Stomach (tissue), 19 donors: ENCODE measurements around the gene XXYLT1. TPM values are rescaled to one million over a fixed set of nuclear protein-coding genes. Genes with fewer than 3 reads are reported as not detected.
A peak's percentile ranks its signal among the peaks of the same experiment; 100 is the strongest.

ENCODE experiments used
- DNase-seq, 2 donors: peaks; one replicate each; pipeline versions ENCODE4 v3.0.0 to v3.0.0-alpha.2; 2013 to 2019
- H3K27ac ChIP-seq, 5 donors: fragments of 200-600 bp in 4 of 5; sonication (generic) in 4 of 5; one replicate each; pipeline ENCODE4 v1.5.1; 2013 to 2019; ENCODE audit warnings: mild to moderate bottlenecking in 1 of 5, moderate library complexity in 1 of 5
- H3K27me3 ChIP-seq, 3 donors: fragments of 200-600 bp; sonication (generic); one replicate each; pipeline ENCODE4 v1.5.1; 2017 to 2019; ENCODE audit warnings: mixed run types in 1 of 3
- H3K36me3 ChIP-seq, 4 donors: fragments of 200-600 bp; sonication (generic); 1 replicate in 3 of 4; 2 replicates in 1 of 4; pipeline ENCODE4 v1.5.1; 2016 to 2019
- H3K4me1 ChIP-seq, 4 donors: fragments of 200-600 bp; sonication (generic); one replicate each; pipeline ENCODE4 v1.5.1; 2016 to 2019
- H3K4me3 ChIP-seq, 4 donors: fragments of 200-600 bp; sonication (generic) in 3 of 4; one replicate each; pipeline ENCODE4 v1.5.1; 2016 to 2019; ENCODE audit warnings: mild to moderate bottlenecking in 1 of 4
- H3K9me3 ChIP-seq, 4 donors: fragments of 200-600 bp; sonication (generic); one replicate each; pipeline ENCODE4 v1.5.1; 2016 to 2019
- CTCF ChIP-seq, 7 experiments: fragments of 450-650 bp in 4 of 7; fragments of 200-600 bp in 3 of 7; sonication (generic) in 3 of 7; IDR thresholded peaks; one replicate each; pipeline ENCODE4 v1.5.1; 2016 to 2019; ENCODE audit warnings: antibody characterized with exemption in 7 of 7, control low read depth in 2 of 7, mild to moderate bottlenecking in 1 of 7
- EP300 ChIP-seq: sonication (generic); formaldehyde crosslinking; IDR thresholded peaks from one replicate; pipeline ENCODE4 v1.6.1; 2017; ENCODE audit warnings: antibody characterized with exemption
- POLR2A ChIP-seq, 4 donors: fragments of 450-650 bp; IDR thresholded peaks; one replicate each; pipeline ENCODE4 v1.6.1; 2016; ENCODE audit warnings: antibody characterized with exemption in 4 of 4, control low read depth in 2 of 4, mild to moderate bottlenecking in 1 of 4, moderate library complexity in 1 of 4
- POLR2AphosphoS5 ChIP-seq, 3 donors: sonication (generic); formaldehyde crosslinking; IDR thresholded peaks; one replicate each; pipeline ENCODE4 v1.6.1; 2016; ENCODE audit warnings: antibody characterized with exemption in 3 of 3
- WGBS, 5 donors: extraction: QIAGEN DNeasy Blood & Tissue Kit in 3 of 5; methylation state at CpG; one replicate each; pipeline versions ENCODE4 v1.1.5 to v1.1.7; 2013 to 2018; 5-methylcytosine and 5-hydroxymethylcytosine counted together
- intact Hi-C: fragments of 100-400 bp; cut with DNase I; formaldehyde crosslinking; loops from one replicate; pipeline ENCODE4 v1.15.1; 2023; ENCODE audit warnings: low total_unique reads
- long read RNA-seq, 10 donors: transcript quantifications; one replicate each; lab custom pipeline, GENCODE V29; 2026
- polyA plus RNA-seq, 3 donors: library from polyadenylated mRNA; stranded (reverse); fragments of 200-250 nt; gene quantifications; one replicate each; pipeline ENCODE4 v1.2.3, GENCODE V29; 2013
- total RNA-seq, 5 donors: library from RNA; depleted of rRNA; stranded (reverse); fragments of >200 nt; gene quantifications; one replicate each; pipeline versions ENCODE4 v1.1.0 to v1.2.3, GENCODE V29; 2014 to 2016
- donor health status: healthy with polysubstance abuse.
- donor health status: Bipolar disorder and iron deficiency.
- donor health status: healthy.

Gene XXYLT1, protein sequence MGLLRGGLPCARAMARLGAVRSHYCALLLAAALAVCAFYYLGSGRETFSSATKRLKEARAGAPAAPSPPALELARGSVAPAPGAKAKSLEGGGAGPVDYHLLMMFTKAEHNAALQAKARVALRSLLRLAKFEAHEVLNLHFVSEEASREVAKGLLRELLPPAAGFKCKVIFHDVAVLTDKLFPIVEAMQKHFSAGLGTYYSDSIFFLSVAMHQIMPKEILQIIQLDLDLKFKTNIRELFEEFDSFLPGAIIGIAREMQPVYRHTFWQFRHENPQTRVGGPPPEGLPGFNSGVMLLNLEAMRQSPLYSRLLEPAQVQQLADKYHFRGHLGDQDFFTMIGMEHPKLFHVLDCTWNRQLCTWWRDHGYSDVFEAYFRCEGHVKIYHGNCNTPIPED
- total RNA-seq (10 to 100 TPM in 4 of 5 donors, not detected in 1; 11.4 to 41.5 (median 13.8) TPM), polyA plus RNA-seq (1 to 10 TPM; 2.1 to 6.9 (median 2.6) TPM)
- long read RNA-seq, donor 1, partial matches to known transcripts, result 0 of 3 reads
- long read RNA-seq, donor 1, other reads (novel, unspliced or antisense), result 0 of 3 reads
- long read RNA-seq, donor 2, partial matches to known transcripts, result 0 of 4 reads
- long read RNA-seq, donor 2, other reads (novel, unspliced or antisense), result 0 of 4 reads
- long read RNA-seq, donor 3, partial matches to known transcripts, result 0 of 2 reads
- long read RNA-seq, donor 3, other reads (novel, unspliced or antisense), result 0 of 2 reads
- long read RNA-seq, donor 4, result 0 reads
- long read RNA-seq, donor 5, partial matches to known transcripts, result 0 of 2 reads
- long read RNA-seq, donor 5, other reads (novel, unspliced or antisense), result 0 of 2 reads
- long read RNA-seq, donor 6, result 0 reads
- long read RNA-seq, donor 7, transcript XXYLT1-201 (4 exons, 2,727 nt), result major isoform, 5 of 5 reads
- long read RNA-seq, donor 7, partial matches to known transcripts, result 0 of 5 reads
- long read RNA-seq, donor 7, other reads (novel, unspliced or antisense), result 0 of 5 reads
- long read RNA-seq, donor 8, partial matches to known transcripts, result 0 of 3 reads
- long read RNA-seq, donor 8, other reads (novel, unspliced or antisense), result 0 of 3 reads
- long read RNA-seq, donor 9, transcript XXYLT1-201 (4 exons, 2,727 nt), result major isoform, 5 of 5 reads
- long read RNA-seq, donor 9, partial matches to known transcripts, result 0 of 5 reads
- long read RNA-seq, donor 9, other reads (novel, unspliced or antisense), result 0 of 5 reads
- long read RNA-seq, donor 10, partial matches to known transcripts, result 0 of 1 reads
- long read RNA-seq, donor 10, other reads (novel, unspliced or antisense), result 0 of 1 reads

DNA sequence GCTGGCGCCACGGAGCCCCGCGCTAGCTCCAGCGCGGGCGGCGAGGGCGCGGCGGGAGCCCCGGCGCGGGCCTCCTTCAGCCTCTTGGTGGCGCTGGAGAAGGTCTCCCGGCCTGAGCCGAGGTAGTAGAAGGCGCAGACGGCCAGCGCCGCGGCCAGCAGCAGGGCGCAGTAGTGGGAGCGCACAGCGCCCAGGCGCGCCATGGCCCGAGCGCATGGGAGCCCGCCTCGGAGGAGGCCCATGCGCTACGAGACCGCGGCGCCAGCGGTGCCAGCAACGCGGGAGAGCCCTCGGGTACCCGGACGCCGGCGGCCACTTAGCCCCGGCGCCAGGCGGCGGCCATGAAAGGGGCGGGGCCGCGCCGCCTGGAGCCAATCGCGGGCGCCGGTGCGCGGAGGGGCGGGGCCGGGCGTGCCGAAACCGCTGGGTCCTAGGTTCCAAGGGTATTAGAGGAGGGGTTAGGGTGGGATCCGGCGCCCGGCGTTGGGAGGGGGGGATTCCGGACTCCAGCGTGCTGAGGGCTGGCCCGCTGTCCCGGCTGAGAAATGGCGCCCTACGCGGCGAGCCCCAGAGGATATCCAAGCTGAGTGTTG is at the start of gene XXYLT1:
TSS of gene XXYLT1 (minus strand) at position 343 of the 593 bp plus-strand sequence. CDS start at position 242, 101 bp downstream.
- peak in 1 of 3 donors; percentile 14 for TF ChIP-seq POLR2AphosphoS5 (IDR thresholded peaks at IDR 0.05)
- TF ChIP-seq POLR2A (IDR thresholded peaks at IDR 0.05), result no peak
- TF ChIP-seq CTCF (IDR thresholded peaks at IDR 0.05), result peak in 4 of 7 experiments; percentile 24 to 67 (median 58)
- TF ChIP-seq EP300, result no peak
- WGBS, 5 donors, result 0 to 1% (median 0%) methylated on average over 5 to 75 of the region's 75 CpGs
- H3K27ac ChIP-seq, result peak within 1 kb of the TSS; percentile 86 to 94 (median 89)

DNA sequence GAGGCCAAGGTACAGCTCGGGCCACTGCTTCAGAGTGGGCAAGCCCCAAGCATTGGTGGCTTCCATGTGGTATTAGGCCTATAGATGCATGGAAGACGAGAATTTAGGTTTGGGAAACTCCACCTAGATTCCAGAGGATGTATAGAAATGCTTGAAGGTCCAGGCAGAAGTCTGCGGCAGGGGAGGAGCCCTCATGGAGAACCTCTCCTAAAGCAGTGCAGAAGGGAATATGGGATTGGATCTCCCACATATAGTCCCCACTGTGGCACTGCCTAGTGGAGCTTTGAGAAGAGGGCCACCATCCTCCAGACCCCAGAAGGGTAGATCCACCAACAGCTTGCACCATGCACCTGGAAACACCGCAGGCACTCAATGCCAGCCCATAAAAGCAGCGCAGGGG is 48.1 kb upstream of the XXYLT1 start:
- WGBS, 5 donors, result 96 to 98% (median 97%) methylated on average over 4 to 5 of the region's 5 CpGs
- peaks cover 0 to 9% (median 7%) of the 10 kb centered on the region in 4 donors for H3K9me3 ChIP-seq
- intact Hi-C loops, result no loop called here

More for the DNA sequence above, at the start of gene XXYLT1:
- peak; percentile 88 to 97 for DNase-seq
- peaks cover 18 to 39% (median 25%) of the 10 kb centered on the region in 4 donors for H3K4me1 ChIP-seq
- no peaks in the 10 kb centered on the region for H3K9me3 ChIP-seq
- no peaks in the 10 kb centered on the region for H3K27me3 ChIP-seq
- peak within 1 kb of the TSS; percentile 84 to 92 (median 86) for H3K4me3 ChIP-seq
- intact Hi-C loops, result loop anchor here (5.0 to 10.0 kb wide), 2 partner anchors 184 to 251 kb away; no protein-coding TSS in a partner anchor
- peaks cover 0 to 8% (median 0%) of the 10 kb centered on the region in 4 donors for H3K36me3 ChIP-seq

GRCh38 chr3:195312714-195313113 is 41.8 kb upstream of the XXYLT1 start:
- TF ChIP-seq POLR2A (IDR thresholded peaks at IDR 0.05) (no peak), EP300 (no peak), POLR2AphosphoS5 (IDR thresholded peaks at IDR 0.05) (no peak), CTCF (IDR thresholded peaks at IDR 0.05) (no peak)
- no peak overlapping the region for H3K4me3 ChIP-seq
- WGBS, 5 donors, result 79 to 87% (median 84%) methylated on average over 6 of the region's 6 CpGs
- intact Hi-C loops, result no loop called here
- no peaks in the 10 kb centered on the region for H3K4me1 ChIP-seq
- no peak for DNase-seq
- no peaks in the 10 kb centered on the region for H3K9me3 ChIP-seq
- H3K27me3 ChIP-seq, result no peaks in the 10 kb centered on the region
- H3K36me3 ChIP-seq, result peaks cover 0 to 10% (median 4%) of the 10 kb centered on the region in 4 donors
- H3K27ac ChIP-seq, result no peak overlapping the region

More for the DNA sequence above, 48.1 kb upstream of the XXYLT1 start:
- no peak overlapping the region for H3K4me3 ChIP-seq
- H3K4me1 ChIP-seq, result no peaks in the 10 kb centered on the region
- H3K36me3 ChIP-seq, result peaks cover 7 to 33% (median 29%) of the 10 kb centered on the region in 4 donors
- TF ChIP-seq EP300 (no peak), CTCF (IDR thresholded peaks at IDR 0.05) (no peak), POLR2A (IDR thresholded peaks at IDR 0.05) (no peak)
- peak in 1 of 2 donors; percentile 4 for DNase-seq
- H3K27me3 ChIP-seq, result no peaks in the 10 kb centered on the region
- H3K27ac ChIP-seq, result no peak overlapping the region
